Measurements from ENCODE around the gene ACLY.
A peak's percentile ranks its signal among the peaks of the same experiment; 100 is the strongest.
"Not testable (repeated sequence)": the region's sequence is repeated elsewhere in the genome, so short reads cannot be mapped to it uniquely, and the experiment has no call there.

ACLY gene

DNA sequence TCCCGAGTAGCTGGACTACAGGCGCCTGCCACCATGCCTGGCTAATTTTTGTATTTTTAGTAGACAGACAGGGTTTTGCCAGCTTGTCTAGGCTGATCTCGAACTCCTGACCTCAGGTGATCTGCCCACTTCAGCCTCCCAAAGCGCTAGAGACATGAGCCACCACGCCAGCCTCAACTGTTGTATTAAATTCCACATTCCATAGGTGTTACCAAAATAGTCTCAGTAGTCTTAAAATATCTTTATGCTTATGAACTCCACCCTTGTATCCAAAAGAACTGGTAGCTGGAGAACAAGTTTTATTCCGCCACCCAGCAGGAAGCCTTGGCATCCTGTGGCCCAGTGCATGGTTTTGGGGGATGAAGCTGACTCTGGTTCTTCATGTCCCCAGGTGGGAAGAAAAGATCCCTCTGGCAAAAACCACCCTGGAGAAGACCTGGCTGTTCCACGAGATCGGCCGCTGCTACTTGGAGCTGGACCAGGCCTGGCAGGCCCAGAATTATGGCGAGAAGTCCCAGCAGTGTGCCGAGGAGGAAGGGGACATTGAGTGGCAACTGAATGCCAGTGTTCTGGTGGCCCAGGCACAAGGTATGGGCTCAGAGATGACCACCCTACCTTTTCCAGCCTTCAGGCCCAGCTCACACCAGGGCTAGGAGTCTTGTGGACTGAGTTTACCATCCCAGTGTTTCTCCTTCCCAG, 30.2 kb upstream of the ACLY start:
- no peaks in the 10 kb centered on the region for H3K4me1 Mint-ChIP-seq
- H3K27me3 Mint-ChIP-seq: no peaks in the 10 kb centered on the region
- H3K36me3 Mint-ChIP-seq: no peaks in the 10 kb centered on the region
- H3K9me3 Mint-ChIP-seq: no peaks in the 10 kb centered on the region
- no peak overlapping the region for H3K27ac Mint-ChIP-seq
- H3K4me3 Mint-ChIP-seq: no peak overlapping the region

- no peaks in the 10 kb centered on the region for H3K9me3 Mint-ChIP-seq
- no peaks in the 10 kb centered on the region for H3K36me3 Mint-ChIP-seq
- no peak overlapping the region for H3K27ac Mint-ChIP-seq
These were observed 26.2 kb upstream of the ACLY start for GRCh38 chr17:41944943-41945342.

GRCh38 chr17:41943492-41943891, 24.7 kb upstream of the ACLY start:
- Mint-ChIP-seq H3K9me3 (no peaks in the 10 kb centered on the region), H3K36me3 (no peaks in the 10 kb centered on the region), H3K4me3 (no peak overlapping the region), H3K27ac (no peak overlapping the region), H3K27me3 (no peaks in the 10 kb centered on the region), H3K4me1 (no peaks in the 10 kb centered on the region)

More at GRCh38 chr17:41944943-41945342, 26.2 kb upstream of the ACLY start:
- Mint-ChIP-seq H3K4me1 (no peaks in the 10 kb centered on the region), H3K4me3 (no peak overlapping the region), H3K27me3 (no peaks in the 10 kb centered on the region)

GRCh38 chr17:41942626-41943373, 24.0 kb upstream of the ACLY start:
- no peaks in the 10 kb centered on the region for H3K36me3 Mint-ChIP-seq
- no peak overlapping the region for H3K27ac Mint-ChIP-seq
- no peak overlapping the region for H3K4me3 Mint-ChIP-seq
- H3K27me3 Mint-ChIP-seq: no peaks in the 10 kb centered on the region
- no peaks in the 10 kb centered on the region for H3K4me1 Mint-ChIP-seq
- H3K9me3 Mint-ChIP-seq: no peaks in the 10 kb centered on the region

- H3K4me3 Mint-ChIP-seq: no peak overlapping the region
- no peaks in the 10 kb centered on the region for H3K27me3 Mint-ChIP-seq
- no peaks in the 10 kb centered on the region for H3K9me3 Mint-ChIP-seq
These were observed 22.4 kb upstream of the ACLY start for GRCh38 chr17:41941168-41941567.

DNA sequence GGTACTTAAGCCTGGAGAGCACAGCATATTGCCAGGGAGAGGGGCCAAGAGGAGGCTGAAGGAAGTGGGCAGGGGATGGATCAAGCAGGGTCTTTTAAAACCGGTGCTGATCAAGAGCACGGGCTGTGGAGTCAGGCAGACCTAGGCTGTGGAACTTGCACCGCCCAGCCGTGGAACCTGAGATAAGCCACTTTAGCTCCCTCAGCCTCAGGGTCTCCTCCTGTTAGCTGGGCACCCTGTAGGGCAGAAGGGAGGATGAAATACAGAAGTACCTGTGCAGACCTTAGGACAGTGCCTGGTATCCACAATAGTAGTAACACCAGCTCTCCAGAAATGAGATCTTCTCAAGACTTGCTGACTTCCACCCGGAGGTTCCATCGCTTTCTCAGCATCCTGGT, 20.9 kb upstream of the ACLY start:
- no peaks in the 10 kb centered on the region for H3K27me3 Mint-ChIP-seq
- H3K27ac Mint-ChIP-seq: no peak overlapping the region
- H3K36me3 Mint-ChIP-seq: no peaks in the 10 kb centered on the region
- H3K9me3 Mint-ChIP-seq: no peaks in the 10 kb centered on the region
- H3K4me3 Mint-ChIP-seq: no peak overlapping the region
- no peaks in the 10 kb centered on the region for H3K4me1 Mint-ChIP-seq

More at GRCh38 chr17:41941168-41941567, 22.4 kb upstream of the ACLY start:
- H3K4me1 Mint-ChIP-seq: no peaks in the 10 kb centered on the region
- H3K36me3 Mint-ChIP-seq: no peaks in the 10 kb centered on the region
- H3K27ac Mint-ChIP-seq: no peak overlapping the region

DNA sequence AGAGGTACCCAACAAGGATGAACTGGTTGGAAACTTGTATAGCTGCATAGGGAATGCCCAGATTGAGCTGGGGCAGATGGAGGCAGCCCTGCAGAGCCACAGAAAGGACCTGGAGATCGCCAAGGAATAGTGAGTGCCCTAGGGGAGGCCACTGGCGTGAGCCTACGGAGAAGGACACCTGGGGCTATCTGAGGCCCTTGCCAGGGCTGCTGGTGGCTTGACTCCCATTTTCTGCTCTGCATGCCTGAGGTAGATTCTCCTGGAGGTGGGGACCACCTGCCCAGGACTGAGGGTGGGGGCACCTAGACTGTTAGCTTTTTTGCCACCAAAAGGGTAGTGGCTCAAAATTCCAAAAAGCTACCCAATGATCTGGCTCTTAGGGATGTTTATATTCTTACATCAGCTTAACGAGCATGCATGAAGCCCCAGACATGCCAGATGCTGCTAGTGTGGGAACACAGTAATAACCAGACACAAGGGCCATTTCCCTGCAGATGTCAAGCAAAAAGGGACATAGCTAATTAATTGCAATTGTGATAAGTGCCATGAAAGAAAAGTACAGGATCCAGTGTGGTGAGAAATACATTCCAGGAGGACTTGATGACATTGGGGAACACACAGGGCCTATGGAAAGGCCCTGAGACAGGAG, 20.4 kb upstream of the ACLY start:
- Mint-ChIP-seq H3K27me3 (no peaks in the 10 kb centered on the region), H3K4me1 (no peaks in the 10 kb centered on the region), H3K27ac (no peak overlapping the region), H3K4me3 (no peak overlapping the region), H3K36me3 (no peaks in the 10 kb centered on the region), H3K9me3 (no peaks in the 10 kb centered on the region)

DNA sequence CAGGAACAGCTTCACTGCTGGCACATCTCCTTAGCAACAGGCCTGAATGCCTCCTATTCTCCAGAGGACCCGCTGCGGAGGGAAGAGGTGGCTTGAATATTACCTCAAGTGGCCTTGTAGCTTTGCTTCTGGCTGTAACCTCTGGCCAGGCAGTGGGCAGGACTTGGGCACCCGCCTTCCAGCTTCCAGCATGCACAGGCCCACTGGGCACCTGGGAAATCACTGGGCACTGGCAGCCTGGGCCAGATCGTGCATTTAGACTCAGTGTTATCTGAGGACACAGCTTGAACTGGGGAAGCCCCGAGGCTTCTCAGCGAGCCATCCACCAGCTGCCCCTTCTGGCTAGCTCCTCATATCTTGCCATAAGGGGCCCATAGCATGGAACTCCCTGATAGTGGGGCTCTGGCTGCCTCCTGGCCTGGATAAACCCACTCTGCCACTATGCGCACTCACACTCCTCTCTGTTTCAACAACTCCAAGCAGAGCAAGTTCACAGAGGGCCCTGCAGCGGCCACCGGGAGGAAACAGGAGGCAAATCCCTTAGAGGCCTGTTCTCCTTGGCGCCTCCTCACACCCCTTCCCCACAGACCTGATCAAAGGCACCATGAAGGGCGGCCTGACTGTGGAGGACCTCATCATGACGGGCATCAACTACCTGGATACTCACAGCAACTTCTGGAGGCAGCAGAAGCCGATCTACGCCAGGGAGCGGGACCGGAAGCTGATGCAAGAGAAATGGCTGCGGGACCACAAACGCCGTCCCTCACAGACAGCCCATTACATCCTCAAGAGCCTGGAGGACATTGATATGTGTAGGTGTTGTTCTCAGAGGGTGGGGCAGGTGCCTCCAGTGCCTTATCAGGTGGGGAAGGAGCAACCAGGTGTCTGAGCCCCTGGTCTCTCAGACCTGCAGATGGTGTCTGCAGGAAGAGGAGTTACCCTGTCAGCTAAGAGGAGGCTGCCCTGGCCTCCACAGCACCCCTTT, 19.5 kb upstream of the ACLY start:
- H3K4me3 Mint-ChIP-seq: no peak overlapping the region
- no peaks in the 10 kb centered on the region for H3K4me1 Mint-ChIP-seq

GRCh38 chr17:41935641-41936040, 16.9 kb upstream of the ACLY start:
- H3K27me3 Mint-ChIP-seq: no peaks in the 10 kb centered on the region
- no peaks in the 10 kb centered on the region for H3K36me3 Mint-ChIP-seq
- peaks cover 6% of the 10 kb centered on the region for H3K4me1 Mint-ChIP-seq
- no peak overlapping the region for H3K4me3 Mint-ChIP-seq
- no peak overlapping the region for H3K27ac Mint-ChIP-seq
- no peaks in the 10 kb centered on the region for H3K9me3 Mint-ChIP-seq

More for the DNA sequence above, 19.5 kb upstream of the ACLY start:
- Mint-ChIP-seq H3K27me3 (no peaks in the 10 kb centered on the region), H3K27ac (no peak overlapping the region), H3K36me3 (no peaks in the 10 kb centered on the region), H3K9me3 (no peaks in the 10 kb centered on the region)

GRCh38 chr17:41932816-41933389, 14.2 kb upstream of the ACLY start:
- H3K27ac Mint-ChIP-seq: no peak overlapping the region
- no peaks in the 10 kb centered on the region for H3K9me3 Mint-ChIP-seq
- peaks cover 2% of the 10 kb centered on the region for H3K36me3 Mint-ChIP-seq
- no peak overlapping the region for H3K4me3 Mint-ChIP-seq
- no peaks in the 10 kb centered on the region for H3K27me3 Mint-ChIP-seq
- peaks cover 24% of the 10 kb centered on the region for H3K4me1 Mint-ChIP-seq

DNA sequence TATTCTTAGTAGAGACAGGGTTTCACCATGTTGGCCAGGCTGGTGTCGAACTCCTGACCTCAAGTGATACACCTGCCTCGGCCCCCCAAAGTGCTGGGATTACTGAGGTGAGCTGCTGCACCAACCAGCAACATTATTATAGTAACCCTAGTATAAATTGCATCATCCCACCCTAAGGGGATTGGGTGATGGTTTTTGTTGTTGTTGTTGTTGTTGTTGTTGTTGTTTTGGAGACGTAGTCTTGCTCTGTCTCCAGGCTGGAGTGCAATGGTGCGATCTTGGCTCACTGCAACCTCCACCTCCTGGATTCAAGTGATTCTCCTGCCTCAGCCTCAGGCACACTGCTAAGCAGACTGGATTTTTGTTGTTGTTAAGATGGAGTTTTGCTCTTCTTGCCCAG, 13.0 kb upstream of the ACLY start:
- not testable (repeated sequence) for H3K9me3 Mint-ChIP-seq, H3K27ac Mint-ChIP-seq, H3K4me3 Mint-ChIP-seq, H3K27me3 Mint-ChIP-seq, H3K36me3 Mint-ChIP-seq
- peaks cover 24% of the 10 kb centered on the region for H3K4me1 Mint-ChIP-seq

DNA sequence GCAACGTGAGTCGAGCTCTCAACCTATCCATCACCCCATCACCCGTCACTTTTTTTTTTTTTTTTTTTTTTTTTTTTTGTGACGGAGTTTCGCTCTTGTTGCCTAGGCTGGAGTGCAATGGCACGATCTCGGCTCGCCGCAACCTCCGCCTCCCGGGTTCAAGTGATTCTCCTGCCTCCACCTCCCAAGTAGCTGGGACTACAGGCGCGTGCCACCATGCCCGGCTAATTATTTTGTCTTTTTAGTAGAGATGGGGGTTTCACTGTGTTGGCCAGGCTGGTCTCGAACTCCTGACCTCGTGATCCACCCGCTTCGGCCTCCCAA, 12.0 kb upstream of the ACLY start:
- peaks cover 24% of the 10 kb centered on the region for H3K4me1 Mint-ChIP-seq
- H3K27ac Mint-ChIP-seq: peak overlapping the region; percentile 96
- H3K27me3 Mint-ChIP-seq, H3K9me3 Mint-ChIP-seq, H3K36me3 Mint-ChIP-seq: not testable (repeated sequence)
- peak overlapping the region; percentile 98 for H3K4me3 Mint-ChIP-seq

DNA sequence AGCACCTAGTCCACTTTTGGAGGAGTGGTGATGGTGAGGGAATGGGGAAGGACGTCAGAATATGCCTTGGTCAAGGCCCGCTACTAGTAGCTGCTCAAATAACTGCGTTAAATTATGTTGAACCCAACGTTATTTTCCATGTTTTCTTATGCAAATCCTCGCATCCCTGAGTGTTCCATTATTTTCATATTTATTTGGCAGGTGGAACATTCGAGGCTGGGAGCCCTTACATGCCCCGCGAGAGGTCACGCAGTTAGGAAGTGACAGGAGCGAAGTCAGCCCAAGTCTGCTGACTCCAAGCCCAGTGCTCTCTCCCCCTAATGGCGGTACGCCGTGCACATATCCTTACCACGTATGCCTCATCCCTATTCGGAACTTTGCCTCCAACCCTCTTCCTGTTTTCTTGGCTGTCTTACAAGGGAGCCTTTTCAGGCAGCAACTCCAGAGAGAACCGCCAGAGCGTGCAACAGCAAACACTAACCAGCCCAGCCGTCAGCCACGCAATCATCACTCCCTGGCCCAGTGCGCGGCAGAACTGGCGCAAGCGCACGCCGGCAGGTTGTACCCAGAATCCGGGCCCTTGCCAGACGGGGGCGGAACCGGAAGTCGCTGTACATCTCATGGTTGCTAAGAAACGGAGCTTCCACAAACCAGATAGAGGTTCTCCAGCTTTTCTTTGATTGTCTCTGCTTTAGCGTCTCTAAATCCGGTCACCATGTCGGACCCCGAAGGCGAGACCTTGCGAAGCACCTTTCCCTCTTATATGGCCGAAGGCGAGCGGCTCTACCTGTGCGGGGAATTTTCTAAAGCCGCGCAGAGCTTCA, 11.5 kb upstream of the ACLY start, which contains the start of gene ODAD4:
Gene ODAD4 (plus strand): TSS at position 609 of the 824 bp plus-strand sequence. CDS start 107 bp downstream, at position 716.
- Mint-ChIP-seq H3K9me3 (no peaks in the 10 kb centered on the region), H3K27ac (peak within 1 kb of the TSS; percentile 96), H3K4me3 (peak within 1 kb of the TSS; percentile 98), H3K27me3 (no peaks in the 10 kb centered on the region), H3K4me1 (peaks cover 24% of the 10 kb centered on the region), H3K36me3 (peaks cover 2% of the 10 kb centered on the region)

- H3K27me3 Mint-ChIP-seq: no peaks in the 10 kb centered on the region
- peaks cover 2% of the 10 kb centered on the region for H3K36me3 Mint-ChIP-seq
- H3K4me3 Mint-ChIP-seq: peak overlapping the region; percentile 98
- no peaks in the 10 kb centered on the region for H3K9me3 Mint-ChIP-seq
- H3K27ac Mint-ChIP-seq: no peak overlapping the region
- peaks cover 24% of the 10 kb centered on the region for H3K4me1 Mint-ChIP-seq
These were observed 10.0 kb upstream of the ACLY start for GRCh38 chr17:41928693-41929251.

All from activated naive CD4-positive, alpha-beta T cell treated with anti-CD3 and anti-CD28 coated beads, Interleukin-2, amount 50 U/mL, for 24 hours (primary cell).